Measurements from ENCODE around the gene FGD5.

FGD5 gene

GRCh38 chr3:14861446-14862302 lies 42.9 kb downstream of the FGD5 start:
- Histone ChIP-seq H3K36me3 (ENCODE audit: control insufficient read depth, insufficient read depth, low read length) (no peaks in the 10 kb centered on the region), H3K9ac (no peak overlapping the region), H3K4me2 (ENCODE audit: low read length) (no peak overlapping the region), H2AFZ (no peak overlapping the region), H3K4me3 (ENCODE audit: low read depth, low read length) (no peak overlapping the region), H3K27ac (peak overlapping the region; percentile 8), H3K79me2 (no peaks in the 10 kb centered on the region), H3K27me3 (ENCODE audit: control insufficient read depth, insufficient read depth, low read length) (no peaks in the 10 kb centered on the region), H3K9me3 (ENCODE audit: control insufficient read depth, low read length) (no peaks in the 10 kb centered on the region), H3K4me1 (no peaks in the 10 kb centered on the region)
- TF ChIP-seq CTCF (IDR thresholded peaks at IDR 0.05) = no peak

GRCh38 chr3:14862303-14862660 lies 43.5 kb downstream of the FGD5 start:
- H3K4me2 ChIP-seq (ENCODE audit: low read length) = no peak overlapping the region
- no peaks in the 10 kb centered on the region for H3K27me3 ChIP-seq (ENCODE audit: control insufficient read depth, insufficient read depth, low read length)
- H3K36me3 ChIP-seq (ENCODE audit: control insufficient read depth, insufficient read depth, low read length) = no peaks in the 10 kb centered on the region
- H3K9ac ChIP-seq = no peak overlapping the region
- no peak overlapping the region for H3K4me3 ChIP-seq (ENCODE audit: low read depth, low read length)
- TF ChIP-seq CTCF (IDR thresholded peaks at IDR 0.05) = no peak
- no peaks in the 10 kb centered on the region for H3K9me3 ChIP-seq (ENCODE audit: control insufficient read depth, low read length)
- H3K4me1 ChIP-seq = no peaks in the 10 kb centered on the region
- no peaks in the 10 kb centered on the region for H3K79me2 ChIP-seq
- no peak overlapping the region for H2AFZ ChIP-seq
- H3K27ac ChIP-seq = no peak overlapping the region

- Histone ChIP-seq H3K9me3 (ENCODE audit: control insufficient read depth, low read length) (no peaks in the 10 kb centered on the region), H2AFZ (no peak overlapping the region), H3K36me3 (ENCODE audit: control insufficient read depth, insufficient read depth, low read length) (no peaks in the 10 kb centered on the region), H3K27ac (peak overlapping the region; percentile 39), H3K4me3 (ENCODE audit: low read depth, low read length) (no peak overlapping the region), H3K9ac (no peak overlapping the region), H3K79me2 (no peaks in the 10 kb centered on the region), H3K4me2 (ENCODE audit: low read length) (no peak overlapping the region), H3K27me3 (ENCODE audit: control insufficient read depth, insufficient read depth, low read length) (no peaks in the 10 kb centered on the region), H3K4me1 (no peaks in the 10 kb centered on the region)
- no peak for TF ChIP-seq CTCF (IDR thresholded peaks at IDR 0.05)
Observed at GRCh38 chr3:14862661-14863230, 44.0 kb downstream of the FGD5 start.

GRCh38 chr3:14863333-14864100 lies 44.8 kb downstream of the FGD5 start:
- TF ChIP-seq CTCF (IDR thresholded peaks at IDR 0.05) = no peak
- Histone ChIP-seq H3K4me2 (ENCODE audit: low read length) (no peak overlapping the region), H3K27me3 (ENCODE audit: control insufficient read depth, insufficient read depth, low read length) (no peaks in the 10 kb centered on the region), H3K4me3 (ENCODE audit: low read depth, low read length) (no peak overlapping the region), H3K79me2 (no peaks in the 10 kb centered on the region), H3K27ac (peak overlapping the region; percentile 39), H3K4me1 (no peaks in the 10 kb centered on the region), H3K9ac (no peak overlapping the region), H3K9me3 (ENCODE audit: control insufficient read depth, low read length) (no peaks in the 10 kb centered on the region), H3K36me3 (ENCODE audit: control insufficient read depth, insufficient read depth, low read length) (no peaks in the 10 kb centered on the region), H2AFZ (no peak overlapping the region)

Data from parathyroid adenoma (tissue), 2 donors.